ENCODE data around the gene CPLX1.
"Not testable (repeated sequence)": the region's sequence is repeated elsewhere in the genome, so short reads cannot be mapped to it uniquely, and the experiment has no call there.

CPLX1 gene

DNA sequence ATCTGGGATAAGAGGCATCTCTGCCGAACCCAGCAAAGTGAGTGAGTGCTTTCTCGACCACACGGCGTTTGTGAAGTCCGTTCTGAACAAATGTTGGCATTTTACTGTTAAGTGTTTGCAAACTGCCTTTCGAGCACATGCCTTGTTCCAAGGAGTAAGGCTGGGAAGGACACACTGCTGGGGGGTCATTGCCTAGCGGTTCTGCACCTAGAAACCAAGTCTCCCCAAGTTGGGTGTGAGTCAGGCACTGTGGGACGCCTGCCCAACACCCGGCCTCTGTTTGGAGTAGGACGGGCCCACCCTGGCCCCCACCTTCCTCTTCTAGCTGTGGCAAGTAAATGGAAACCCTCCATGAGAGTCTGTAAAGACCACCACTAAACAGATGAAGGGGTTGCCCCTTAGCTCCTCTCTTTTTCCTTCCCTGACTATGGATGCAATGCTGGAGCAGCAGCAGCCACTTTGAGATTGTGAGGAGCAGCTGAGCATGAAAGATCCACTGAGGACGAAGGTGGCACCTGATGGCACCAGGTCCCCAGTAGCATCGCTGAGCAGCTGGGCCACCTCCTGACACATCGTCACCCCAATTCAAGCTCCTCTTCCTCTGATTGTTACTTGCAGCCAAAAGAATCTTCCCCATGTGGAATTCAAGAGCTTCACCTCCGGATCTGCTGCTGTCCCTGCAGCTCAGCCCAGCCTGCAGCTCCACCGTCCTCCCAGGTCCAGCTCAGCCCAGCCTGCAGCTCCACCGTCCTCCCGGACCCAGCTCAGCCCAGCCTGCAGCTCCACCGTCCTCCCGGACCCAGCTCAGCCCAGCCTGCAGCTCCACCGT, 6.3 kb downstream of the CPLX1 start:
- DNase-seq (ENCODE audit: low read depth) = no peak

DNA sequence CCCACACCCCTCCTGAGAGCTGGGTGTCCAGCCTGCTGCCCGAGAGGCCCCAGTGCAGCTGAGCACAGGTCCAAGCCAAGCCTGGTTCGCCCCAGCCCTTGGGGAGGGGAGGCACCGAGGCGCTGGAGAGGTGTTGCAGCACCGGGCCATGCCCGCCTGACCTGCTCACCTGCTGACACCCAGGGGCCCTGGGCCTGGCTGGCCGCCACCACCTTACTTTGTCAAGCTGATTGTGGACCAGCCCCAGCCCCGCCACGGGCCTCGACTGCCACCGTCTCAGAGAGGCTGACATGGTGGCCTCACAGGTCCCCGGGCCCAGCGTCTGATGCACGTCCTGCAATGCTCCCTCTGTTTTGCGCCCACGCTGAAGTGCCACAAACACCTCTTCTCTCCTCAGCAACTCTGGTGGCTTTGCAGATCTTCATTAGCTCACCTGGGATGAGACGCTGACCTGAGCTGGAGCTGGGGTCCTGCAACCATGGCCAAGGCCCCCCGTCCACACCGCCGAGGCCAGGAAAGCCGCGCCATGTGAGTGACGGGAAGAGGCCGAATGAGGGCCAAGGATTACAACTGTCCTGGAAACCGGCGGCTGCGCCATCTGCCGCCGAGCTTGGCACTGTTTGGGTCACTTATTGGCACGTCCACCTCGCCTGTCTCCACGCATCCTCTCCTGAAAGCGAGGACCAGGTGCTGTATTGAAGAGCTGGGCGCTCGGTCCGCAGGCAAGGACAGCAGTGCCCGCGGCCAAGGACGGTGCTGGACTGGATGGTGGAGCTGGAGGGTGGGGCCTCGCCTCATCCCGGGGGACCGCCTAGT, 7.6 kb downstream of the CPLX1 start:
- no peak for DNase-seq (ENCODE audit: low read depth)

DNA sequence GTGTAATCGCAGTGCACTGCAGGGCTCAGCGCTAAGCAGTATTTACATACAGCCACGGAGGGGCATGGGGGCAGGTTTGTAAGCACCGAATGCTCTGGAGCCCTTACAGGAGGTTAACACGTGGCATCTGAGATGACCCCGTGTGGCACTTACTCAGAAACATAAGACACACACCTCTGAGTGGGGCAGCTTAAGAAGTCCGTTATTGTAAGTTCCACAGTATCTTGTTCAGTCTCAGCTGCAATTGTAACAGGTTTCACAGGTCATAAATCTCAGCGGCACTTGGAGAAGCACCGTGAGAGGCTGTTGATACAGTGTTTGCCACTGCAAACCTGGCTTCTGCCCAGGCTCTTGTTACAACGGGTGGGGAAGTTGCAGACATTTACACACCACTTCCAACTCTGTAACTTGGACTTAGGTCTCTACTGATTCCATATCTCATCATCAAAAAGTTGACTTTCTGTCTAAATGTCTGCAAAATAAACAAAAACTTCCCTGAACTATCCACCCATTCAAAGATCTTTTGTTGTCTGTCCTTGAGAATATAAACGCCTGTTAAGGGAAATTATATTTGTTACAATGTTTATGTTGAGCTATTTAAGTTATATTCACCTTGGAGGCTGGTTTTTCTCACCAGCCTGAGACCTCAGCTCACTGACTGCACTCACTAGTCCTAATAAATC, 10.3 kb downstream of the CPLX1 start:
- DNase-seq (ENCODE audit: low read depth) = no peak

DNA sequence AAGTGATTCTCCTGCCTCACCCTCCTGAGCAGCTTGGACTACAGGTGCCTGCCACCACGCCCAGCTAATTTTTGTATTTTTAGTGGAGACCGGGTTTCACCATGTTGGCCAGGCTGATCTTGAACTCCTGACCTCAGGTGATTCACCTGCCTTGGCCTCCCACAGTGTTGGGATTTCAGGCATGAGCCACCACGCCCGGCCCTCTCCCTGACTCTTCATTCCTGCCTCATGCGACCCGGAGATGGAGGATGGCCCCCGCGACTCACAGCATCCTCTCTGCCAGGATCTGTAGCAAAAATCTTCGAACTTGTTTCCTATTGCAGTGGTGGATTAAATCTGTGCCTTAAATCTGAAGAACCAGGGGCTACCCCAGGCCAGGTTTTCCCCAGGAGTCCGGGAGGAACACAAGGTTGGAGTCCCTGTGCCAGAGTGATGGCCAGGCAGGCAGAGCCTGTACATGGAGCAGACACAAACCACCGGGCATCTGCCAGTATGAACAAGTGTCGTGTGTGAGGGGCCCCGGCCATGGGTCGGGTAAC, 11.5 kb downstream of the CPLX1 start:
- no peak for DNase-seq (ENCODE audit: low read depth)

DNA sequence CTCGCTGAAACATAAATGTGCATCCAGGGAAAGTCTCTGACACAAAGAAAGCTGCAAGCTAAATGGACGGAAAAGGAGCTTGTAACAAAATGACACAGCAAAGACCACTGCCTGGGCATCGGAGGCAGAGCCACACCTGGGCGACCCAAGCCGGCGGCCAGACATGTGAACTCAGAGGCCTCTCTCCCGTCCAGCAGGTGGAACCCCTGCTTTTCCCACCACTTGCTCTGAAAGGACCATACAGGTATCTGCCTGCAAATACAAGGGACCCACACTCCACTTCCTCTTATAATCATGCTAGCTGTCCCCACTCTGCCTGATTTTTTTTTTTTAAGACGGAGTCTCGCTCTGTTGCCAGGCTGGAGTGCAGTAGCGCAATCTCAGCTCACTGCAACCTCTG, 12.0 kb downstream of the CPLX1 start:
- no peak for DNase-seq (ENCODE audit: low read depth)

DNA sequence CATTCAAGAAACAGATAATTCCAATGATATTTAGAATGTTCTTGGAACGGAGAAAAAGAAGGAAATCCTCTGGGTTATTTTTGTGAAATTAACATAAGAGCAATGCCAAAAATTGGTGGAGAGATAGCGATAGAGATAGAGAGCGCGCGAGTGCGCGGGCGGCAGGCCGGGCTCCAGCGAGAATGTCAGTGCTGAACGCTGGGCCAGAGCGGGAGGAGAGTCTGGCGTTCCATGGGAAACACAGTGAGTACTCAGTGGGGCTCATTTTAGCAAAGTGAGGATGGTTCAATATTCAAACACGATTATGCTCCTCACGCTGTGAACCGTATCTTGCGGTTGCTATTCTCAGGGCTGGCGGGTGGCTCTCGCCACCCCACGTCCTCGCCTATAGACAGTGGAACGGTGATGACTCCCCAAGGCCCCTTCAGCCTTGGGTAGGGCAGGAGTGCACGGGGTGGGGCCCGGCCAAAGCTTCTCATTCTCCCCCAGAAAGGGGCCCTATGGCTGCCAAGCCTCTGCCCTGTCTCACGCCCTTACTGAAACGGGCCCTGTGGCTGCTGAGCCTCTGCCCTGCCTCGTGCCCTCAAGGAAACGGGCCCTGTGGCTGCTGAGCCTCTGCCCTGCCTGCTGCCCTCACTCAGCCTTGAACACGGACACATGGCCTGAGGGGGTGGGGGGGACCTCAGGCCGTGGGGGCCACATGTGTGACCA, 16.9 kb downstream of the CPLX1 start:
- no peak for DNase-seq (ENCODE audit: low read depth)

DNA sequence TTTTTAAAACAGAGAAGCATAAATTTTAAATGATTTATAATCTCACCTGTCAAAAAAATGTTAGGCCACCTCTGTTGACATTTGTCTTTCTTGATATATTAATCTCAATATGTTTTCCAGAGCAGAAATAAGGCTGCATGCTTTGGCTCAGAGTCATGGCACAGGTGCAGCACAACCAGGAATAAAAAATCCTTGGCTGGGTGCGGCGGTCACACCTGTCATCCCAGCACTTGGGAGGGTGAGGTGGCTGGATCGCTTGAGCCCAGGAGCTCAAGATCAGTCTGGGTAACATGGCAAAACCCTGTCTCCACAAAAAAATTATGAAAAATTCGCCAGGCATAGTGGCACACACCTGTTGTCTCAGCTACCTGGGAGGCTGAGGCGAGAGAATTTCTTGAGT, 18.1 kb downstream of the CPLX1 start:
- no peak for DNase-seq (ENCODE audit: low read depth)

DNA sequence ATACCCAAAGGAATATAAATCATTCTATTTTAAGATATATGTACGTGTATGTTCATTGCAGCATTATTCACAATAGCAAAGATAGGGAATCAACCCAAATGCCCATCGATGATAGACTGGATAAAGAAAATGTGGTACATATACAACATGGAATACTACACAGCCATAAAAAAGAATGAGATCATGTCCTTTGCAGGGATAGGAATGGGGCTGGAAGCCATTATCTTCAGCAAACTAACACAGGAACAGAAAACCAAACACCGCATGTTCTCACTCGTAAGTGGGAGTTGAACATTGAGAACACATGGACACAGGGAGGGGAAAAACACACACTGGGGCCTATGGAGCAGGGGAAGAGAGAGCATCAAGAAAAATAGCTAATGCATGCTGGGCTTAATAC, 18.9 kb downstream of the CPLX1 start:
- not testable (repeated sequence) for DNase-seq (ENCODE audit: low read depth)

DNA sequence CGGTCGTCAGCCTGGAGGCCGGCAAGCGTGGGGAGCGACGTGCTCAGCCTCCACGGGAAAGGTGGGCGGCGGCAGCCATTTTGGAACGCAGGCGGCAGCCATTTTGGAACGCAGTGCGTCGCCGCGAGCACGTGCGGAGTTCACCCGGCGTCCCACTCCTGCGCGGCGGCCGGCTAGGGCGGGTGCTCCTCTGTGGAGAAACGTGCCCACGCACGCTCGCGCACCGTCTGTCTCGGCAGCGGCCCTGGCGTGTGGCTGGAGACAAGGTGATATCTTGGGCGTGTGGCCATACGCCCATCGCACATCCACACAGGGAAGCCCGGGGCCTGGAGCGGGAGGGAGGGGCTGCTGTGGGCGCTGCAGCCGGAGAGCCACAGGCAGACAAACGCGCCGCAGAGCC, 21.1 kb downstream of the CPLX1 start:
- no peak for DNase-seq (ENCODE audit: low read depth)

DNA sequence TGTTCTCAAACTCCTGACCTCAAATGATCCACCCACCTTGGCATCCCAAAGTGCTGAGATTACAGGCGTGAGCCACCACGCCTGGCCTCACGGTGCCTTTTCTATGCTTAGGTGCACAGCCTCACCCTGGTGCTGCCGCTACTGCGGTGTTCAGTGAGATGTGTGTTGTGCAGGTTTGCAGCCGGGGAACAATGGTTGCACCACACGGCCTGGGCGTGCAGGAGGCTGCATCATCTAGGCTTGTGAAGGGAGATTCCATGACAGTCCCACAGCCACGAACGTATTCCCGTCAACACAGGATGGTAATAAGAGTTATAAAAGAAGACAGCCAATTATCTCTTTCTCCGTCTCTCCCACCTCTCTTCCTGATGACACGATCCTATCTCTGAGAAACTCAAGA, 22.0 kb downstream of the CPLX1 start:
- DNase-seq (ENCODE audit: low read depth) = no peak

DNA sequence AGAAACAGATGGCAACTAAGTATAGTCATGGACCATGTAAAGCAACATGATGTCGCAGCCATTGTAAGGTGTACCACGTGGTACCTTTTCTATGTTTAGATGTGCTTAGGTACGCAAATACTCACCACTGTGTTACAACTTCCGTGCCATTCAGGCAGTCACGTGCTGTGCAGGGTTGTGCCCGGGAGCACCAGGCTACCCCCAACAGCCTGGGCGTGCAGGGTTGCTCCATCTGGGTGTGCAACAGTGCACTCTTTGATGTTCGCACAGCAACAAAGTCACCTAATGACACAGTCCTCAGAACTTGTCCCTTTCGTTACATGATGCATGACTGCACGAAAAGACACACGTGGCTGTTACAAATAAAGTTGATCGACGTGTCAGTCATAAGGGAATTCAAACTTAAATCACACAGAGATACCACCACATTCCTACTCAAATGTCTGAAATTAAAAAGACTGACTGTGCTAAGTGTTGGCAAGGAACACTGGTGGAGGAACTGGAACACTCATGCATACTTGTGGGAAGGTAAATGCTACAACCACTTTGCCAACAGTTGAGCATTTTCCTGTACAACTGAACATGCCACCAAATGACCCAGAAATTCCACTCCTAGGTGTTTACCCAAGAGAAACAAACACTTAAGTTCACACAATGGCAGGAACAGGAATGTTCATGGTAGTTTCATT, 24.3 kb downstream of the CPLX1 start:
- DNase-seq (ENCODE audit: low read depth) = no peak

DNA sequence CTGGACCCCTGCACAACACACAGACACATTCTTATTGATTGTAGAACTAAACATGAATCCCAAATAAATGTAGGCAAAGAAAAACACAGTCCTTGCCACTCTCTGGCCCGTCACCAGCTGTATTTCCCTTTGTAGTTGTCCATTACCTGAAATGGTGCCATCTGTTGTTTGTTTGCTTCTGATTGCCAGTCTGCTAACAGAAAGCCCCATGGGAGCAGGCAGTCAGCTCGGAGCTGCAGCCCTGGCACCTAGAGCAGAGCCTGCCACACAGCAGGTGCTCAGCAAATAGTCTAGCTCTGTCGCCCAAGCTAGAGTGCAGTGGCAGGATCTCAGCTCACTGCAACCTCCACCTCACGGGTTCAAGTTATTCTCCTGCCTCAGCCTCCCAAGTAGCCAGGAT, 28.9 kb downstream of the CPLX1 start:
- no peak for DNase-seq (ENCODE audit: low read depth)

DNA sequence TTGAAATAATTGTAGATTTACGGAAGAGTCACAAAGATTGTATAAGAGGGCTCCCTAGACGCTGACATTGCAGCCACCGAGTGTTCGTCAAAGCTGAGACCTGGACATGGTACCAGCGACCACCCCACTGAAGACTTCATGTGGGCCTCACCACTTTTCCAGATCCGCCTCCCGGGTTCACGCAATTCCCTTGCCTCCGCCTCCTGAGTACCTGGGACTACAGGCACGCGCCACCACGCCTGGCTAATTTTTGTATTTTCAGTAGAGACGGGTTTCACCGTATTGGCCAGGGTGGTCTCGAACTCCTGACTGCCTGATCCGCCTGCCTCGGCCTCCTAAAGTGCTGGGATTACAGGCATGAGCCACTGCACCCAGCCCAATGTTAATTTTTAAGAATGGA, 29.7 kb downstream of the CPLX1 start:
- no peak for DNase-seq (ENCODE audit: low read depth)

DNA sequence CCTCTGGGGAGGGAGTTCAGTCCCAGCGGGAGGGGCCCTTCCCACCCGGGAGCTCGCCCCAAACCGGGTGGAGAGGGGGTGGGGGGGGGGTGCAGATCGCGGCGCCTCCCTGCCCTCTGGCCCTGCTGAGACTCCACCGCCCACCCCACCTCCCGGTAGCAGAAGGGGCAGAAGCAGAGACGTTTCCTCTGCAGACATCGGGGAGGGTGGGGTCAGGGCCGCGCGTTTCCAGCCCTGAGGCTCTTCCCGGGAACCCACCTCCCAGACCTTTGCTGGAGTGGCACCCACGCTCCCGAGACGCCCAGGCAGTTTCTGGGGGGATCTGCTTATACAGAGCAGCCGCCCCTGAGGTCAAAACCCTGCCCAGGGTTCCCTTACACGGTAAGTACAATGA, 30.2 kb downstream of the CPLX1 start:
- DNase-seq (ENCODE audit: low read depth) = no peak

DNA sequence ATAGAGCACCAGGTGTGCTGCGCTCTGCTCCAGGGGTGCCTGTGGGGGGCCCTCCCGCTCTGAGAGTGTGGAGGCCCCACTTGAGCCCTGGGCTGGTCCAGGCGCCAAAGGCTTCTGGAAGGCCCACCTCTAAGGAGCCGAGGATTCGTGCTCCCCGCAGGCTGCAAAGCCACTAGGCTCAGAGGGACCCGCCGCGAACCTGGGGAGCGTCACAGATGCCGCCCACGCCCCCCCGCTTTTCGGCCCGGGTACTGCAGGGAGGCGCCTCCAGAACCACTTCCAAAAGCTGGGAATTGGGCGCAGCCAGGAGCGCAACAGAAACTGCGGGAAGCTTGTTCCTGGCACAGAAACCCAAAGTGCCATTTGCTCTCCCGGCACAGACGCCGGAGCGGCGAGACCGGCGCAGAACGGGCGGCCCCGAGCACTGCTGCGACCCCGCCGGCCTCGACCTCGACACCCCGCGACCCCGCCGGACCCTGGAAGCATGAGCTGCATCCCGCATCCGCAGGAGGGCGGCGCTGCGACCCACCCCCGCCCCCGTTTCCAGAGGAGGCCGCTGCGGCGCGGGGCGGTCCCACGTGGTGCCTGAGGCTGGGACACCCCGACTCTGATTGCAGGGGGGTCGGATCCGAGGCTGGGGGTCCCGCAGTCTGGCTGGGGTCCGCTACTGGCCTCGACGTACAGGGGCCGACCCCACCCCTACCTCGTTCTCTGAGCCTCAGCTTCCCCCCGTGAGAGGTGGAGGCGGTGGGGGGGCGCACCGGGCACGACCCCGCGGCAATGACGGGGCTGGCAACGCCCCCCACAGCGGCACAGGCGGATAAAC, 30.8 kb downstream of the CPLX1 start:
- no peak for DNase-seq (ENCODE audit: low read depth)

DNA sequence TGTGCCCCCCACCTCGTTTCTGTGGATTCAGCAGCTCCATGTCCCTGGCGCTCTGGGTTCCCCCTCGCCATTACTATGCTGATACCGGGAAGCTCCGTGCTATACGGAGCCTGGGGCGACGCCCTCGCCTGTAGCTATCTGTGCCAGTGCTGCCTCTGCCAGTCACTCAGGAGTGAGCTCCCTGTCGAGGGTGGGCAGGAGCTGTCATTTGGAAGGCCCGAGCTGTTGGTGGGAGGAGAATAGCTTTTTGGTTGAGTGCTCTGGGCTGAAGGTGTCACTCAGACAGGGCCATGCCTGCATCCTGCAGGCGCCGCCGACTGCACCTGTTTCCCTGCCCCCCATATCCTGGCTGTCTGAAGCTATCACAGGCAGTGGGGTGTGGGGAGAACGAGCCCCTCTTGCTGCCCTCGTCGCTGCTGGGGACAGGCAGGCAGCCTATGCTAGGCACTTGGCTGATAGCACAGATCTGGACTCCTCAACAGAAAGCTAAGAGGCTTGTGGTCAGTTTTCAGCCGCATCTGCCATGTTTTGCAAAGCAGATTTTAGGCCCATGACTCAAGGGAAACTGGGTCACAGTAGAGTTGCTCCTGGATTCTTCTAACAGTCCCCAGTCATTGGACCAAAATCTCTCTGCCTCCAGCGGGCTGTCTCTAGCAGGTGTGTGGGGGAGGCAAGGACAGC, 31.8 kb downstream of the CPLX1 start:
- no peak for DNase-seq (ENCODE audit: low read depth)

DNA sequence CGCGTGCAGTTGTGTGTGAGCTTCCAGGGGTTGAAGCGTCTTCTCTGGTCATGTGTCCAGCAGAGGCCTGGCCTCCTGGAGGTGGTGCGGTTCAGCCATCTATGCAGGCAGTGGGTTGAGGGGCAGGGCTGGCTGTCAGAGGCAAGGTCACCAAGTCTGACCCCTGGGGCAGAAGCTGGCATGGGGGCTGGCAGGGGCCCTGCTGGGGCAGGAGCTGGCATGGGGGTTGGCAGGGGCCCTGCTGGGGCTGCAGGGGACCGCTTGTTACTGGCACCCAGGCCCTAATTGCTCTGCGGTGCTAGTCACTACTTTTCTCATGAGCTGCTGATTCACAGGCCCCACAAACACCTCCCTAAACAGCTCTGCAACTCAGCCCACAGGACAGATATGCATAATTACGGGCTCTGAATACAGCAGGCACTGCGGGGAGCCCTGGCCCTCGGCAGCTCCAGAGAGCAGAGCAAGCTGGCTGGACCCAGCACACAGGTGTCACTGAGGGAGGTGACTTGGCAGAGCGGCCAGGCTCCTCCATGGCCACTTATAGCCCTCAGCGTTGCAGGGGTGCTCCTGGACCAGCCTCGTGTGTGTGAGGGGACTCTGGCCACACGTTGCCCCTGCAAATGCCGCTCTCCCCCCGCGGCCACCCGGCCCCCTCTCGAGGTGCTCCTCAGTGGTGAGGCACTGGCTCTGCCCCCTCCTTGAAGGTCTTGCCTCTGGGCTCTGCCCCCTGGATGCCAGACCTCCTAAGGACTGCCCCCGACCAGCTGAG, 32.7 kb downstream of the CPLX1 start:
- no peak for DNase-seq (ENCODE audit: low read depth)

DNA sequence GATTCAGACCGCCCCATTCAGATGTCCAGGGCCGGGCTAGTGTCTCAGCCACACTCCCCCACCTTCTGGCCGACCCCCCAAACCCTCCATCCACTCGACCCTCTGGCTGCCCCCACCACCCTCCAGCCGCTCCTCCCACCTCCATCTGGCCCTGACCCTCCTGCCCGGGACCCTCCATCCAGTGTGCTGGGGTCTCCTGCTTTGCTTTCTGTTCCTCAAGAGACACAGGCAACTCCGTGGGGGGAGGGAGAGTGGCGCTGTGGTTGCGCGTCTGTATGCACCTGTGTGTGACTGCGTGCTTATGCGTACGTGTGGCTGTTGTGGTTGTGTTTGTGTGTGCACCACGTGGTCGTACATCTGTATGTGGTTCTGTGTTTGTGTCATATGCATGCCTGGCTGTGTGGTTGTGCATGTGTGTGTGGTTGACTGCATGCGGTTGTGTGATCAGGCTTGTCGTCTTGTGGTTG, 33.3 kb downstream of the CPLX1 start:
- DNase-seq (ENCODE audit: low read depth) = no peak

Data from stimulated activated CD8-positive, alpha-beta memory T cell treated with anti-CD3 and anti-CD28 coated beads, Interleukin-12 subunit alpha, Interleukin-12 subunit beta, amount 100 ng/mL, for 4 hours (primary cell).